B cell (primary cell): ENCODE measurements around the gene PHF24.

Experiments
- EZH2 ChIP-seq: IDR thresholded peaks from 2 replicates; pipeline ENCODE4 v1.6.1; 2012; ENCODE audit warnings: borderline replicate concordance, low read depth, mild to moderate bottlenecking, moderate library complexity, low read length; ENCODE audit not compliant: insufficient read depth, poor library complexity, severe bottlenecking
- TF ChIP-seq, protein P1 (sequence below): fragments of 200-600 bp; IDR thresholded peaks from one replicate; pipeline ENCODE4 v1.8.0; 2022; ENCODE audit warnings: antibody characterized with exemption, mild to moderate bottlenecking

DNA sequence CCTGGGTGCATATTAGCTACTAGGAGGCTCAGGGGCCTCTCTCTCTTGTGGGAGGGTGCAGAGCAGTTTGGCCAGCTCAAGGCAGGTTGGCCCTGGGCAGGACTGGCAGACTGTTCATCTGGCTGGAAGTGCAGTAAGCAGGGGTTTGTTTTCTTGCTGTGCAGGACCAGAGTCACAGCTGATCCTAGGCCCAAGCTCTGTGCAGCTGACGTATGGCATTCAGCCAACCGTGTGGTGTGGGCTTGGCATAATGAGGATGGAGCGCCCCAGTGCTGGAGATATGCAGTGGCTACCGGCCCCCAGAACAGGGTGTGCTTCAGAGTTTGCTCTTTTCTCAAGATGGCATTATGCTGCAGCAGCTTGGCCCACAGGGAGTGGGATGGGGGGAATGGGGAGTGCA is 31.0 kb upstream of the PHF24 start:
- TF ChIP-seq, protein P1, sequence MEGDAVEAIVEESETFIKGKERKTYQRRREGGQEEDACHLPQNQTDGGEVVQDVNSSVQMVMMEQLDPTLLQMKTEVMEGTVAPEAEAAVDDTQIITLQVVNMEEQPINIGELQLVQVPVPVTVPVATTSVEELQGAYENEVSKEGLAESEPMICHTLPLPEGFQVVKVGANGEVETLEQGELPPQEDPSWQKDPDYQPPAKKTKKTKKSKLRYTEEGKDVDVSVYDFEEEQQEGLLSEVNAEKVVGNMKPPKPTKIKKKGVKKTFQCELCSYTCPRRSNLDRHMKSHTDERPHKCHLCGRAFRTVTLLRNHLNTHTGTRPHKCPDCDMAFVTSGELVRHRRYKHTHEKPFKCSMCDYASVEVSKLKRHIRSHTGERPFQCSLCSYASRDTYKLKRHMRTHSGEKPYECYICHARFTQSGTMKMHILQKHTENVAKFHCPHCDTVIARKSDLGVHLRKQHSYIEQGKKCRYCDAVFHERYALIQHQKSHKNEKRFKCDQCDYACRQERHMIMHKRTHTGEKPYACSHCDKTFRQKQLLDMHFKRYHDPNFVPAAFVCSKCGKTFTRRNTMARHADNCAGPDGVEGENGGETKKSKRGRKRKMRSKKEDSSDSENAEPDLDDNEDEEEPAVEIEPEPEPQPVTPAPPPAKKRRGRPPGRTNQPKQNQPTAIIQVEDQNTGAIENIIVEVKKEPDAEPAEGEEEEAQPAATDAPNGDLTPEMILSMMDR = no peak
- no peak for TF ChIP-seq EZH2
